ENCODE measurements around the gene PCK1.

PCK1 gene

GRCh38 chr20:57586370-57586793, 25.5 kb downstream of the PCK1 start:
- Histone ChIP-seq H3K9ac (ENCODE audit: low read length) (no peak overlapping the region), H3K27me3 (ENCODE audit: control insufficient read depth, insufficient read depth, low read length) (no peaks in the 10 kb centered on the region), H3K4me3 (ENCODE audit: low read depth, low read length) (no peak overlapping the region), H3K9me3 (ENCODE audit: control insufficient read depth, insufficient read depth, low read depth, low read length) (peaks cover 10% of the 10 kb centered on the region; the same call in 1 of the 2 replicates), H3K4me1 (ENCODE audit: control insufficient read depth, insufficient read depth, low read length) (peaks cover 10% of the 10 kb centered on the region; the same call in 1 of the 2 replicates), H3K27ac (ENCODE audit: low read depth, low read length) (no peak overlapping the region), H3K36me3 (ENCODE audit: control insufficient read depth, insufficient read depth, low read length) (no peaks in the 10 kb centered on the region)

DNA sequence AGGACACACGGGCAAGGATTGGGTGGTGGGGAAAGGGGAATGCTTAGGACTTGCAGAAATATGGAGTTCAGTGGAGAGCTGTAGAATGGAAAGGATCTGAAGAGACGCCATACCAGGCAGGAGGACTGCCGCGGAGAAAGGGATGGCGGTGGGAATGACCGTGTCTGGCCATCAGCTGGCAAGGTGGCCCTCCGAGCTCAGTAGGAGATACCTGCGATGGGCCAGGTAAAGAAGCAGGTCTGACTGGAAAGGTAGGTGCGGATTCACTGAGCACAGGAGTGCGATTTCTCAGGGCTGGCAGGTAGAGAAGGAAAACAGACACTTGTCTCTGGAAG, 26.0 kb downstream of the PCK1 start:
- Histone ChIP-seq H3K4me3 (ENCODE audit: low read depth, low read length) (no peak overlapping the region), H3K27ac (ENCODE audit: low read depth, low read length) (no peak overlapping the region), H3K9ac (ENCODE audit: low read length) (no peak overlapping the region), H3K4me1 (ENCODE audit: control insufficient read depth, insufficient read depth, low read length) (peaks cover 10% of the 10 kb centered on the region; the same call in 1 of the 2 replicates), H3K27me3 (ENCODE audit: control insufficient read depth, insufficient read depth, low read length) (no peaks in the 10 kb centered on the region), H3K36me3 (ENCODE audit: control insufficient read depth, insufficient read depth, low read length) (no peaks in the 10 kb centered on the region), H3K9me3 (ENCODE audit: control insufficient read depth, insufficient read depth, low read depth, low read length) (peaks cover 10% of the 10 kb centered on the region; the same call in 1 of the 2 replicates)

GRCh38 chr20:57587278-57587988, 26.5 kb downstream of the PCK1 start:
- Histone ChIP-seq H3K27ac (ENCODE audit: low read depth, low read length) (no peak overlapping the region), H3K36me3 (ENCODE audit: control insufficient read depth, insufficient read depth, low read length) (no peaks in the 10 kb centered on the region), H3K4me3 (ENCODE audit: low read depth, low read length) (no peak overlapping the region), H3K27me3 (ENCODE audit: control insufficient read depth, insufficient read depth, low read length) (no peaks in the 10 kb centered on the region), H3K4me1 (ENCODE audit: control insufficient read depth, insufficient read depth, low read length) (peaks cover 10% of the 10 kb centered on the region; the same call in 1 of the 2 replicates), H3K9me3 (ENCODE audit: control insufficient read depth, insufficient read depth, low read depth, low read length) (peaks cover 10% of the 10 kb centered on the region; the same call in 1 of the 2 replicates), H3K9ac (ENCODE audit: low read length) (no peak overlapping the region)

GRCh38 chr20:57587989-57588377, 27.1 kb downstream of the PCK1 start:
- Histone ChIP-seq H3K36me3 (ENCODE audit: control insufficient read depth, insufficient read depth, low read length) (no peaks in the 10 kb centered on the region), H3K27ac (ENCODE audit: low read depth, low read length) (no peak overlapping the region), H3K27me3 (ENCODE audit: control insufficient read depth, insufficient read depth, low read length) (no peaks in the 10 kb centered on the region), H3K9ac (ENCODE audit: low read length) (no peak overlapping the region), H3K4me1 (ENCODE audit: control insufficient read depth, insufficient read depth, low read length) (peaks cover 6% of the 10 kb centered on the region; the same call in 1 of the 2 replicates), H3K9me3 (ENCODE audit: control insufficient read depth, insufficient read depth, low read depth, low read length) (peaks cover 10% of the 10 kb centered on the region; the same call in 1 of the 2 replicates), H3K4me3 (ENCODE audit: low read depth, low read length) (no peak overlapping the region)

DNA sequence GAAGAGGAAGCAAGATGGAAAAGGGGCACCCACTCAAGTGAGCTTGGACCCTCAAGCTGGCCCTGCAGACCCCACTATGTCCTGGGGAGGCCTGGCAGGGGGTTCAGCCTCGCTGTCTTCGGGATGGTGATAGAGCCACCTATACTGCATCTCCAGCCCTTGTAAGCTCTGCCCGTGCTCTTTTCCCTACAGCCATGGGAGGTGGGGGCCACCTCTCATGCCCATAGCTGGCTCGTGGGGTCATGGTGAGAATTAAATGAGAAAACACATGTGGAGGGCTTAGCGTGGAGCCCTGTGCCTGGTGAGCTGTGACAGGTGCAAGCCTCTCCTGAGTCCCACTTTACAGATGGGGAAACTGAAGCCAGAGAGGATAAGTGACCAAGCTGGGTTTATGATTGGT, 27.7 kb downstream of the PCK1 start:
- H3K4me3 ChIP-seq (ENCODE audit: low read depth, low read length) = no peak overlapping the region
- no peak overlapping the region for H3K27ac ChIP-seq (ENCODE audit: low read depth, low read length)
- peaks cover 10% of the 10 kb centered on the region; the same call in 1 of the 2 replicates for H3K9me3 ChIP-seq (ENCODE audit: control insufficient read depth, insufficient read depth, low read depth, low read length)
- no peak overlapping the region for H3K9ac ChIP-seq (ENCODE audit: low read length)
- H3K27me3 ChIP-seq (ENCODE audit: control insufficient read depth, insufficient read depth, low read length) = no peaks in the 10 kb centered on the region
- H3K36me3 ChIP-seq (ENCODE audit: control insufficient read depth, insufficient read depth, low read length) = no peaks in the 10 kb centered on the region
- H3K4me1 ChIP-seq (ENCODE audit: control insufficient read depth, insufficient read depth, low read length) = peaks cover 9% of the 10 kb centered on the region; the same call in 1 of the 2 replicates

- Histone ChIP-seq H3K9me3 (ENCODE audit: control insufficient read depth, insufficient read depth, low read depth, low read length) (peaks cover 10% of the 10 kb centered on the region; the same call in 1 of the 2 replicates), H3K27ac (ENCODE audit: low read depth, low read length) (no peak overlapping the region), H3K4me3 (ENCODE audit: low read depth, low read length) (no peak overlapping the region), H3K27me3 (ENCODE audit: control insufficient read depth, insufficient read depth, low read length) (no peaks in the 10 kb centered on the region), H3K4me1 (ENCODE audit: control insufficient read depth, insufficient read depth, low read length) (peaks cover 9% of the 10 kb centered on the region; the same call in 1 of the 2 replicates), H3K9ac (ENCODE audit: low read length) (no peak overlapping the region), H3K36me3 (ENCODE audit: control insufficient read depth, insufficient read depth, low read length) (no peaks in the 10 kb centered on the region)
Measured at GRCh38 chr20:57589123-57589727, 28.3 kb downstream of the PCK1 start.

DNA sequence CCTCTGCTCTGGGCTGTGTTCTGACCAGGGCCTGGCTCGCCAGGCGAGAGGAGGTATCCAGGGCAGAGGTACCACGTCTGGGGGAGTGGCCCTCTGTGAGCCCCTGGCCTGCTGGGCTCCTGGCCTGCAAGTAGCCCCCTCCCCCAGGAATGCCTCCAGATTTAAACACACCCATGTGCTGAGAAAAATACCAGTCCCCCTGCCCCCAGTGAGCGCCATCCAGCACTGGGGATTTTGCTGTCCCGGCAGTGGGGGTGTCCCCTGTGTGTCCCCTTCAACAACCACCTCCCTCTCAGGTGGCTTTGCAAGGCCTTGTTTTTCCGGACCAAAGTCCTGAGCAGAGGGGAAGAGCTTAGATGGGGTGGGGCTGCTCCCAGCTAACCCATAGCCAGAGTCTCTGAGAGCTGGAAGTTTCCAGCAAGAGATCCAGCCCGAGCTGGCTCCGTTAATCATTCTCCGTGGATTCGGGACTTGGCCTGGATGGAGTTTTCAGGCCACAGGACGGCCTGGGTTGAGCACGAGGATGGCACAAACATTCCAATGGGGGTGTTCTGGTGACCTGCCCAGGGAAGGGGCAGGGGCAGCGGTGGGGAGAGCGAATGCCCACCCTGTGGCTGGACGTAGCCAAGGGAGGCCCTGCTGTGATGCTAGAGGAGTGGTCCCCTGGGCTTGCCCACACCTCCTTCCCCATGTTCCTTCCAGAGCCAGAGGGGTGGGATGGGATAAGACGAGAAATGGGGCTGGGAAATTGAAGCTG, 29.0 kb downstream of the PCK1 start:
- no peaks in the 10 kb centered on the region for H3K27me3 ChIP-seq (ENCODE audit: control insufficient read depth, insufficient read depth, low read length)
- peaks cover 12% of the 10 kb centered on the region; the same call in 1 of the 2 replicates for H3K4me1 ChIP-seq (ENCODE audit: control insufficient read depth, insufficient read depth, low read length)
- no peak overlapping the region for H3K9ac ChIP-seq (ENCODE audit: low read length)
- peaks cover 10% of the 10 kb centered on the region; the same call in 1 of the 2 replicates for H3K9me3 ChIP-seq (ENCODE audit: control insufficient read depth, insufficient read depth, low read depth, low read length)
- H3K27ac ChIP-seq (ENCODE audit: low read depth, low read length) = no peak overlapping the region
- H3K4me3 ChIP-seq (ENCODE audit: low read depth, low read length) = no peak overlapping the region
- H3K36me3 ChIP-seq (ENCODE audit: control insufficient read depth, insufficient read depth, low read length) = no peaks in the 10 kb centered on the region

DNA sequence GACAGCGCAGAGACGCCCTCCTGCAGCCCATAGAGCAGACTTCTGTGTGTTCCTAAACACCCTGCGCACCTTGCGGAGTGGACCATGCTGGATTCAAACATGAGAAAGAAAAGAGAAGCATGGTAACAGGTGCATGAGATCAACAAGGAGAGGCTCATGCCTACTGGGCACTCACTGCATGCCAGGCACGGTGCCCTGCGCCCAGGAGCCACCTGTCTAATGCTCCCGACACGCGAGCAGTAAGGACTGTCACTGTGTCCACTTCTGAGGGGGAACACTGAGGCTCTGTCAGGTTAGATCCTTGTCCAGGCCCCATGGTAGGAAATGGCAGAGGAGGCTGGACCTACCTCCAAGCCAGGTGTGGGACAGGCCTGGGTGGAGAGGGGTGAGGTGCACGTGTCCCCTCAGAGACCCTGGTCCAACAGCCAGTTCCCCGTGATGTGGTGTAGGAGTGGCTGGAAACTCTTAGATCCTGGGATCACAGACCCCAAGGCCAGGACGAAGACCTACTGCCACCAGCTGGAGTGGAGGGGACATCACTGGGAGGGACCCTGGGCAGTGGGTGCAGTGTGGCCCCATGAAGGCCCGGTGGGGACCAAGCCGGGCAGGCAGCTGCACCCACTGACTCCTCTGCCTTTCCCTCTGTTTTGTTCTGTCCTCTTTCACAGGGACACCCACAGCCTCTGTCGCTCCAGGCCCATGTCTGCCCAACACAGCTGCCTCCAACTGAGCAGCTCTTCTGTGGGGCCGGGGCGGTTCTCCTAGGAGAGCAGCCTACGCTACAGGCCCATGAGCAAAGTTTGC, 29.8 kb downstream of the PCK1 start:
- Histone ChIP-seq H3K27me3 (ENCODE audit: control insufficient read depth, insufficient read depth, low read length) (no peaks in the 10 kb centered on the region), H3K27ac (ENCODE audit: low read depth, low read length) (no peak overlapping the region), H3K9ac (ENCODE audit: low read length) (no peak overlapping the region)

GRCh38 chr20:57591289-57592229, 30.6 kb downstream of the PCK1 start:
- Histone ChIP-seq H3K4me1 (ENCODE audit: control insufficient read depth, insufficient read depth, low read length) (peaks cover 7% of the 10 kb centered on the region; the same call in 1 of the 2 replicates), H3K4me3 (ENCODE audit: low read depth, low read length) (no peak overlapping the region), H3K27me3 (ENCODE audit: control insufficient read depth, insufficient read depth, low read length) (no peaks in the 10 kb centered on the region), H3K9me3 (ENCODE audit: control insufficient read depth, insufficient read depth, low read depth, low read length) (peaks cover 10% of the 10 kb centered on the region; the same call in 1 of the 2 replicates), H3K9ac (ENCODE audit: low read length) (no peak overlapping the region), H3K27ac (ENCODE audit: low read depth, low read length) (no peak overlapping the region), H3K36me3 (ENCODE audit: control insufficient read depth, insufficient read depth, low read length) (no peaks in the 10 kb centered on the region)

More for the DNA sequence above, 29.8 kb downstream of the PCK1 start:
- Histone ChIP-seq H3K4me3 (ENCODE audit: low read depth, low read length) (no peak overlapping the region), H3K9me3 (ENCODE audit: control insufficient read depth, insufficient read depth, low read depth, low read length) (peaks cover 10% of the 10 kb centered on the region; the same call in 1 of the 2 replicates), H3K4me1 (ENCODE audit: control insufficient read depth, insufficient read depth, low read length) (peaks cover 12% of the 10 kb centered on the region; the same call in 1 of the 2 replicates), H3K36me3 (ENCODE audit: control insufficient read depth, insufficient read depth, low read length) (no peaks in the 10 kb centered on the region)
